ENCODE results near the gene CSF2RB. TPM values are rescaled to one million over a fixed set of nuclear protein-coding genes. Genes with fewer than 3 reads are reported as not detected.
A peak's percentile ranks its signal among the peaks of the same experiment; 100 is the strongest.

Gene CSF2RB
- total RNA-seq, 3 donors from 2014 or later: 4.1 to 8.1 (median 5.3) TPM

- DNase-seq (no peak), ATAC-seq (peak; percentile 41)
- Histone ChIP-seq H3K36me3 (ENCODE audit: low read depth) (no peaks in the 10 kb centered on the region), H3K4me3 (no peak overlapping the region), H3K9me3 (no peaks in the 10 kb centered on the region), H3K4me1 (ENCODE audit: low read depth) (peaks cover 4% of the 10 kb centered on the region)
- no peak for TF ChIP-seq CTCF (IDR thresholded peaks at IDR 0.05)
- intact Hi-C loops (cut with DNase I, micrococcal nuclease): no loop called here
Measured at GRCh38 chr22:36914390-36914752, 943 bp downstream of the CSF2RB start.

GRCh38 chr22:36916034-36916433 lies 2.6 kb downstream of the CSF2RB start:
- H3K4me3 ChIP-seq: no peak overlapping the region
- intact Hi-C loops (cut with DNase I, micrococcal nuclease): no loop called here
- H3K9me3 ChIP-seq: no peaks in the 10 kb centered on the region
- no peak for DNase-seq
- ATAC-seq: no peak
- TF ChIP-seq CTCF (IDR thresholded peaks at IDR 0.05): no peak
- no peaks in the 10 kb centered on the region for H3K36me3 ChIP-seq (ENCODE audit: low read depth)
- H3K4me1 ChIP-seq (ENCODE audit: low read depth): peaks cover 4% of the 10 kb centered on the region

GRCh38 chr22:36918586-36919284 lies 5.3 kb downstream of the CSF2RB start:
- TF ChIP-seq CTCF (IDR thresholded peaks at IDR 0.05): no peak
- intact Hi-C loops (cut with DNase I, micrococcal nuclease): no loop called here
- no peak overlapping the region for H3K4me3 ChIP-seq
- H3K9me3 ChIP-seq: no peaks in the 10 kb centered on the region
- no peaks in the 10 kb centered on the region for H3K4me1 ChIP-seq (ENCODE audit: low read depth)
- no peak for ATAC-seq
- H3K36me3 ChIP-seq (ENCODE audit: low read depth): no peaks in the 10 kb centered on the region
- no peak for DNase-seq

GRCh38 chr22:36921309-36922104 lies 8.1 kb downstream of the CSF2RB start:
- Histone ChIP-seq H3K4me3 (no peak overlapping the region), H3K36me3 (ENCODE audit: low read depth) (no peaks in the 10 kb centered on the region), H3K9me3 (no peaks in the 10 kb centered on the region), H3K4me1 (ENCODE audit: low read depth) (no peaks in the 10 kb centered on the region)
- ATAC-seq (peak; percentile 65), DNase-seq (peak in 1 of 3 donors; percentile 58)
- no peak for TF ChIP-seq CTCF (IDR thresholded peaks at IDR 0.05)
- intact Hi-C loops (cut with DNase I, micrococcal nuclease): no loop called here

GRCh38 chr22:36922105-36922608 lies 8.7 kb downstream of the CSF2RB start:
- ATAC-seq: no peak

More at GRCh38 chr22:36922105-36922608, 8.7 kb downstream of the CSF2RB start:
- intact Hi-C loops (cut with DNase I, micrococcal nuclease): no loop called here
- Histone ChIP-seq H3K4me1 (ENCODE audit: low read depth) (no peaks in the 10 kb centered on the region), H3K9me3 (no peaks in the 10 kb centered on the region), H3K4me3 (no peak overlapping the region), H3K36me3 (ENCODE audit: low read depth) (no peaks in the 10 kb centered on the region)
- TF ChIP-seq CTCF (IDR thresholded peaks at IDR 0.05): no peak
- peak in 1 of 3 donors; percentile 43 for DNase-seq

Measured in mucosa of descending colon (tissue), 3 donors.